ENCODE results near the gene TAF3.
"Not testable (repeated sequence)": the region's sequence is repeated elsewhere in the genome, so short reads cannot be mapped to it uniquely, and the experiment has no call there.

TAF3 gene

DNA sequence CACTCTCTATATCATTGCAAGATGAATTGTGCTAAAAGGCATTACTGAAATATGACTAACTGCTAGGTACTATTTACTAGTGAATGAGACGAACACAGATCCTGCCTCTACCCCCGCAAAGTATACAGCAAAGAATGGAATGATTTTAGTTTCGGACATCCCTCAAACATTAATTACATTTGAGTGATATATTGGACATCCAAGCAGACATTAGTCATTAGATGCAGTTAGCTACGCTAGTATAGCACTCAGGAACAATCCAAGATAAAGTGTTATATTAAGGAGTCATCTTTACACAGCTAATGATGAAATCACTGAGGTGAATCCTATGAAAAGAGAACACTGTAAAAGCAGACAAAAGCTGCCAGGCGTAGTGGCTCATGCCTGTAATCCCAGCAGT, 7.3 kb upstream of the TAF3 start:
- DNase-seq = no peak

- not testable (repeated sequence) for DNase-seq
Measured at GRCh38 chr10:7811743-7812142, 6.6 kb upstream of the TAF3 start.

- no peak for DNase-seq
Measured at GRCh38 chr10:7813481-7813880, 4.8 kb upstream of the TAF3 start.

- no peak for DNase-seq
Measured at GRCh38 chr10:7817576-7817975, 729 bp upstream of the TAF3 start.

DNA sequence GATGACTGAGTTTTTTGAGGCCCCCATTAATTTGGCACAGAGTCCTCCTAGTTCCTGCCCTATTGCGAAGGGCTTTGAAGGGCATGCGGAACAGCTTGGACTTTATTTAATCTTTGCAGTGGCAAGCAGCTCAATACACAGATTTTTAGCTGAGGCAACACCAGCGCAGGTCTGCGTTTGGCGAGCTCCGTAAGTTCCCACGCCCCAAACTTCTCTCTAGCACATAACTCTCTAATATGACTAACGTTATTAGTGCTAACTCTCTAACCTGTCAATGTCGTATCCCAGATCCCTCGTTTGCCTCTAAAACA, 366 bp upstream of the TAF3 start:
- no peak for DNase-seq

DNA sequence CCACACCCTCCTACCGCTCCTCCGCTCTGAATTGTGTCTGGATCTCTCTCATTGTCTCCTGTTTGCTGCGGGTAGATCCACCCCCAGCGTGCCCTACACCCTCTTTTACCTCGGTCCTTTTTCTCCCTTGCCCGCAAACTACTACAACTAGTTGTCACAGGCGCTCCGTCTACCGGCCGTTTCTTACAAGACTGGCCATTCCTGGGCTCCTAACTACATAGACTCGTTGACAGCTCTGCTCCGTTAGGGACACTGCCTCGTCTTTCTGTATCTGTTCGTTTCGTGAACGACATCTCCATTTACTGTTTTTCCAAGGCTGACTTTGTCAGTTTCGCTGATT, 786 bp downstream of the TAF3 start:
- DNase-seq = no peak

DNA sequence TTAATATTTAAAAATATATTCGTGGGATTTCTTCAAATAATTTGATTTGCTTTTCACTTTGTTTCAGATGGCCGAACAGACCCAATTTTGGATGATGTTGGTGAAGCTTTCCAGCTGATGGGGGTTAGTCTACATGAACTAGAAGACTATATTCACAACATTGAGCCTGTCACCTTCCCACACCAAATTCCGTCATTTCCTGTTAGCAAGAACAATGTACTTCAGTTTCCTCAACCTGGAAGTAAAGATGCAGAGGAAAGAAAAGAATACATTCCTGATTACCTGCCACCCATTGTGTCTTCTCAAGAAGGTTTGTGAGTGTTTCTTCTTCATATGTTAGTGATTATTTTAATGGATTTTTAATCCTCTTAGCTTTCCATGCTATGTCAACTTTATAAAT, 5.9 kb downstream of the TAF3 start:
- no peak for DNase-seq

GRCh38 chr10:7826971-7827370, 8.7 kb downstream of the TAF3 start:
- DNase-seq = no peak

GRCh38 chr10:7829289-7829834, 11.1 kb downstream of the TAF3 start:
- no peak for DNase-seq

GRCh38 chr10:7832060-7832459, 13.8 kb downstream of the TAF3 start:
- no peak for DNase-seq

DNA sequence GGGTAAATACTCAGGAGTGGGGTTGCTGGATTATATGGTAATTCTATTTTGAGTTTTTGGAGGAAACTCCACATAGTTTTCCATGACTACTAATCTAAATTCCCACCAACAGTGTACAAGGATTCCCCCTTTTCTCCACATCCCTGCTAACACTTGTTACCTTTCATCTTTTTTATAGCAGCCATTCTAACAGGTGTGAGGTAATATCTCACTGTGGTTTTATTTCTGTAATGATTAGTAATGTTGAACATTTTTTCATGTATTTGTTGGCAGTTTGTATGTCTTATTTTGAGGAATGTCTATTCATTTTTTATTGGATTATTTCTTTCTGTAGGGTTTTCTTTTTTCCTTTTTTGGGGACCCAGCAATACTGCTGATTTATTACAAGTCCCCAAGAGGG, 14.9 kb downstream of the TAF3 start:
- no peak for DNase-seq

DNA sequence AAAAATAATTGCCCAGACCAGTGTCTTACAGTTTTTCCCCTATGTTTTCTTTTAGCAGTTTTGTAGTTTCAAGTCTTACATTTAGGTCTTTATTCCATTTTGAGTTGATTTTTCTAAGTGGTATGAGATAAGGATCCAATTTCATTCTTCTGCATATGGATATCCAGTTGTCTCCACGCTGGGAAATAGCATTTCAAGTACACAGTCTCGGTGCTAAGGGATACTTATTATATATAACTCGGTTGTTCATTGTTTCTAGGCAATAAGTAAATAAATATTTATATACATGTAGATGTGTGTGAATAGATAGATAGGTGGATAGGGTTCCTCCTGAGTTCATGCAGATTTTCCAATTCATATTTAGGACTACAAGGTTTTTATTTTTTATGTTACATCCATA, 16.0 kb downstream of the TAF3 start:
- no peak for DNase-seq

GRCh38 chr10:7836571-7836970, 18.3 kb downstream of the TAF3 start:
- no peak for DNase-seq

- no peak for DNase-seq
Measured at GRCh38 chr10:7846591-7846990, 28.3 kb downstream of the TAF3 start.

- DNase-seq = no peak
Measured at GRCh38 chr10:7853226-7853842, 35.0 kb downstream of the TAF3 start.

DNA sequence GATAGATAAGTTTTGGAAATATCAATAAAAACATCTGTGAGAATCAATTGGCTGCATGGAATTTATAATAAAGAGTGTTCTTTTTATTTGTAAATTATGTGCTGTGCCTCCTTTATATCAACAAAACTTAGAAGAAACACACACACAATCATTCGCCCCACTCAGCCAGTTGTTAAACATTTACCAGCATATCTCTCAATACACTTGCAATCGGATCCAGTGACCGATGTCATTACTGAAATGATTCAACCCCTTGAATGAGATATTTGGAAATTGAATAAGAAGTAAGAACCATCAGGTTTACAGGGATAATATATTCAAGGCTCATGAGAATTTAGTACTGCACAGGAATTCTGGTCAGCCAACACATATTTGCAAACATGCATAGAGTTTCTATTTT, 35.6 kb downstream of the TAF3 start:
- no peak for DNase-seq

- no peak for DNase-seq
Measured at GRCh38 chr10:7855205-7855604, 36.9 kb downstream of the TAF3 start.

GRCh38 chr10:7856678-7857077, 38.4 kb downstream of the TAF3 start:
- no peak for DNase-seq

- DNase-seq = no peak
Measured at GRCh38 chr10:7857262-7857661, 39.0 kb downstream of the TAF3 start.

DNA sequence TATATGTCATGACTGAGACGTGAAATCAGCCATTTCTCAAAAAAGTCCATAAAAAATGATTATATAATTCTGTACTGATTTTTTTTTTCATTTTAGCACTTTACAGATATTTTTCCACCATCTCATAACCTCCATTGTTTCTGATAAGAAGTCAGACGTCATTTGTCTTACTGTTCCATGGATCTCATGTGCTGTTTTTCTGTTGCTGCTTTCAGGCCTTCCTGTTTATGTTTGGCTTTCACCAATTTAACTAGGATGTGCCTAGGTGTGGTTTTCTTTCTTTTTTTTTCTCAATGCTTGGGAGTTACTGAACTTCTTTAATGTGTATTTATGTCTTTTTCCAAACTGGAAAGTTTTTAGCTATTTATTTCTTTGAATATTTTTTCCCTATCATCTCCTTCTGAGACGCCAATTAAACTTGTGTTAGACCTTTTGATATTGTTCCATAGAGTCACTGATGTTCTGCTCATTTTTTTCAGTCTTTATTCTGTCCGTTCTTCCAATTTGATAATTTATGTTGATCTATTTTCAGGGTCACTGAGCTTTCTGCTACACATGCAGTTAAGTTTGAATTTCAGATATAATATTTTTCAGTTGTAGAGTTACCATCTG, 43.3 kb downstream of the TAF3 start:
- DNase-seq = no peak

- no peak for DNase-seq
Measured at GRCh38 chr10:7862121-7862514, 43.8 kb downstream of the TAF3 start.

DNA sequence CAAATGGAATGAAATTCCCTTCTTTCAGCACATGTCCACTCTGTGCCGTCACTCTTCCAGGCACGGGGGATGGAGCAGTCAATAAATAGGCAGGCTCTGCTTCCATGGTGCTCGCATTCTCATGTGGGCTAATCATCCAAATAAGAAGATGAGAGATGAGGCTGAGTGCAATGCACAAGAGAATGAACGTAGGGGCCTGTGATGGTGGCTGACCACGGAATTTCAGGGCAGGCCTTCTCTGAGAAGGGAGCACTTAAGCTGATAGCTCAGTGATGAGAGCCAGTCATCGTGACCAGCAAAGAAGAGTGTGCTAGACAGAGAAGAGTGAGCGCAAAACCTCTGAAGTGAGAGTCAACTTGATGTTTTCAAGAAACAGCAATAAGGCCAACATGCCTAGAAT, 47.9 kb downstream of the TAF3 start:
- no peak for DNase-seq

DNA sequence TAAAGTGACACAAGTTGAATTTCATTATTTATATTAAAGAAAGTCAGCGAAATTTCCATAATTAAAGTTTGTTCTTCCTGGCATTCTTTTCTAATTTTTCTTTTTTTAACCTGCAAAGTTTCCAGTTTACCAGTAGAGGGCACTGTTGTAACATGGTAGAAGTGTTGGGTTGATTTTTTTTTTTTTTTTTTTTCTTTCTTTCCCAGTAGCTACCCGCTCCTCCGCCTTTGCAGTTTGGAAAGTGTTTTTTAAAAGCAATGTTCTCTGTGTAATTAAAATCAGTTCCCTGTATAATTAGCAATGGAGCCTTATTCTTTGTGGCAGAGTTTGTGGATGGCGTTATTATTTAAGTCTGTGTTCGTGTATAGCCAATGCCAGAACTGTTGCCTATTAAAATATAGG, 53.7 kb downstream of the TAF3 start:
- no peak for DNase-seq

DNA sequence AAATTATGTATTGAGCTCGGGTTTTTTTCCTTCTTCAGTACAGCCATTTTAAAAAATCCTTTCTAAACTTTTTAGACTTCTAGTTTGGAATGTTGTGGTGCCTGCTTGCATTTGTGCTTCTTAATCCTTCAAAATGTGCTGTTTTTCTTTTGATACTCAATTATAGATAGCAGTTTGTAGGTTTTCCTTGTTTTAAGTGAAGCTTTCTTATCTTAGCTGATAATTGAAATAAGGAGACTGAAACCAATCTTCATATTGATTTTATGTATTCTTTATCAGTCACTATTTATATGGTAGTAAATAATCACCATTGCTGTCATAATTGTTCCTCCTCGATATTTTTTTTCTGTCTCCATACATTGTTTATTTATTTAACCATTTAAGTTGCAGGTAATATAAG, 56.6 kb downstream of the TAF3 start:
- DNase-seq = no peak

GRCh38 chr10:7876541-7877127, 58.3 kb downstream of the TAF3 start:
- no peak for DNase-seq

Data from NCI-H446 treated with DMSO at 0.1 percent for 48 hours (cell line).